GM12892 (cell line): Measurements from ENCODE around the gene HERPUD1.

Experiments used
- POLR2A ChIP-seq: IDR thresholded peaks from 2 replicates; pipeline ENCODE4 v1.6.1; 2011; ENCODE audit warnings: low read depth, low read length, control low read depth
- POLR2AphosphoS5 ChIP-seq: IDR thresholded peaks from 2 replicates; pipeline ENCODE4 v1.6.1; 2011; ENCODE audit warnings: low read depth, low read length, control low read depth

- TF ChIP-seq POLR2A (no peak; the same call in 1 of the 2 replicates), POLR2AphosphoS5 (no peak; the same call in 1 of the 2 replicates)
These were observed 15.2 kb upstream of the HERPUD1 start for GRCh38 chr16:56916571-56917403.
